GM12878 (cell line): ENCODE results near the gene TAOK2. TPM values are rescaled to one million over a fixed set of nuclear protein-coding genes. Genes with fewer than 3 reads are reported as not detected.

ENCODE experiments used
- ATAC-seq: fragments of 200-7000 bp; cut with Tn5 transposase; 3 replicates; pipeline ENCODE4 v1.9.1; 2020; ENCODE audit warnings: mild to moderate bottlenecking, moderate library complexity
- BruUV-seq: library from RNA; stranded (reverse); fragments of 400-500 nt; replicated peaks from 2 replicates; lab custom pipeline; 2021; lab: Mats Ljungman, UMichigan
- CTCF ChIA-PET: fragments of 300-600 bp; sonication (Branson Sonifier 250); formaldehyde crosslinking; extraction: SDS; loops from one replicate; lab custom pipeline; 2021; ENCODE audit warnings: inconsistent platforms; lab: Yijun Ruan, JAX
- POLR2A ChIA-PET: fragments of 350-600 bp; formaldehyde crosslinking; extraction: SDS; loops from one replicate; lab custom pipeline; 2021; ENCODE audit warnings: inconsistent platforms; lab: Charles Lee
- RAD21 ChIA-PET: fragments of 300-600 bp; sonication (Branson Sonifier 250); formaldehyde crosslinking; loops from one replicate; lab custom pipeline; 2023; ENCODE audit warnings: antibody characterized with exemption; ENCODE audit not compliant: unreplicated experiment; lab: Charles Lee
- SMC1A ChIA-PET: fragments of 300-600 bp; sonication (Branson Sonifier 250); formaldehyde crosslinking; loops from one replicate; lab custom pipeline; 2023; ENCODE audit not compliant: unreplicated experiment, uncharacterized antibody; lab: Charles Lee
- DNase-seq: peaks from one replicate; pipeline ENCODE4 v3.0.0-alpha.2; 2011; ENCODE audit warnings: low read depth, low spot score
- FAIRE-seq: peaks from 3 replicates; lab custom pipeline; 2011; peaks lifted over from hg19 to GRCh38; lab: Jason Lieb, UNC
- H2AFZ ChIP-seq: 2 replicates; pipeline ENCODE4 v1.6.0; 2011; ENCODE audit warnings: low read depth, low read length, control low read depth; ENCODE audit not compliant: control insufficient read depth
- H3K27ac ChIP-seq: 2 replicates; pipeline ENCODE4 v1.5.1; 2011; ENCODE audit warnings: control low read depth; ENCODE audit not compliant: control insufficient read depth, insufficient read depth
- H3K27me3 ChIP-seq, 2 experiments: replicated peaks in 1 of 2; 2 replicates each; pipeline versions ENCODE4 v1.6.0 to v1.6.1; 2011; ENCODE audit warnings: low read length in 1 of 2; ENCODE audit not compliant: control insufficient read depth in 2 of 2, insufficient read depth in 2 of 2
- H3K36me3 ChIP-seq, 2 experiments: 2 replicates each; pipeline ENCODE4 v1.5.1; 2011; ENCODE audit warnings: low read length in 1 of 2; ENCODE audit not compliant: control insufficient read depth in 2 of 2, insufficient read depth in 2 of 2
- H3K4me1 ChIP-seq: 2 replicates; pipeline ENCODE4 v1.6.1; 2011; ENCODE audit warnings: mild to moderate bottlenecking, low read length, moderate library complexity, mixed read lengths; ENCODE audit not compliant: control insufficient read depth, insufficient read depth
- H3K4me2 ChIP-seq: 2 replicates; pipeline ENCODE4 v1.6.0; 2011; ENCODE audit warnings: control low read depth; ENCODE audit not compliant: control insufficient read depth, insufficient read depth
- H3K4me3 ChIP-seq: fragments of 200-600 bp; sonication (generic); 2 replicates; pipeline ENCODE4 v1.5.1; 2016
- H3K79me2 ChIP-seq: 2 replicates; pipeline ENCODE4 v1.6.0; 2011; ENCODE audit warnings: low read length; ENCODE audit not compliant: control insufficient read depth, insufficient read depth
- H3K9ac ChIP-seq: 2 replicates; pipeline ENCODE4 v1.8.0; 2011; ENCODE audit warnings: low read length, control low read depth, mixed read lengths; ENCODE audit not compliant: control insufficient read depth, insufficient read depth
- H3K9me3 ChIP-seq: replicated peaks from 3 replicates; pipeline ENCODE4 v1.5.1; 2011; ENCODE audit warnings: mild to moderate bottlenecking, low read length; ENCODE audit not compliant: control insufficient read depth, insufficient read depth
- H4K20me1 ChIP-seq: 2 replicates; pipeline ENCODE4 v1.6.0; 2011; ENCODE audit not compliant: control insufficient read depth, insufficient read depth
- BHLHE40 ChIP-seq, 2 experiments: fragments of 450-650 bp in 1 of 2; IDR thresholded peaks; 2 replicates each; pipeline ENCODE4 v1.6.1; 2011 to 2017; ENCODE audit warnings: low read depth in 2 of 2, borderline replicate concordance in 1 of 2, improper control_type of control experiment in 1 of 2, low read length in 1 of 2, mild to moderate bottlenecking in 1 of 2
- E2F8 ChIP-seq: fragments of 450-650 bp; IDR thresholded peaks from 2 replicates; pipeline ENCODE4 v1.6.1; 2018; ENCODE audit warnings: mild to moderate bottlenecking, low read depth, moderate library complexity; ENCODE audit not compliant: partially characterized antibody
- EP300 ChIP-seq, 2 experiments: fragments of 150-350 bp in 1 of 2; IDR thresholded peaks; 2 replicates each; pipeline ENCODE4 v1.6.1; 2011 to 2012; ENCODE audit warnings: low read depth in 2 of 2, low read length in 2 of 2, borderline replicate concordance in 1 of 2, improper control_type of control experiment in 1 of 2, inconsistent platforms in 1 of 2; ENCODE audit not compliant: control insufficient read depth in 1 of 2
- NFYA ChIP-seq: IDR thresholded peaks from 2 replicates; pipeline ENCODE4 v1.6.1; 2011; ENCODE audit warnings: low read depth, mild to moderate bottlenecking, low read length, improper control_type of control experiment, borderline replicate concordance
- NFYB ChIP-seq: IDR thresholded peaks from 2 replicates; pipeline ENCODE4 v1.6.1; 2011; ENCODE audit warnings: low read depth, mild to moderate bottlenecking, low read length, improper control_type of control experiment, moderate library complexity; ENCODE audit not compliant: insufficient read depth
- PAX5 ChIP-seq: IDR thresholded peaks from 2 replicates; pipeline ENCODE4 v1.6.1; 2011; ENCODE audit warnings: low read depth, low read length, borderline replicate concordance
- PAX8 ChIP-seq: fragments of 450-650 bp; IDR thresholded peaks from 2 replicates; pipeline ENCODE4 v1.6.1; 2017; ENCODE audit warnings: mild to moderate bottlenecking, moderate library complexity
- RELA ChIP-seq: fragments of 450-650 bp; IDR thresholded peaks from 2 replicates; pipeline ENCODE4 v1.8.0; 2014; ENCODE audit warnings: borderline replicate concordance; ENCODE audit not compliant: partially characterized antibody
- SRF ChIP-seq, 2 experiments: IDR thresholded peaks; 2 replicates each; pipeline ENCODE4 v1.6.1; 2011; ENCODE audit warnings: low read depth in 2 of 2, low read length in 2 of 2, mild to moderate bottlenecking in 1 of 2, moderate library complexity in 1 of 2
- TAF1 ChIP-seq: IDR thresholded peaks from 2 replicates; pipeline ENCODE4 v1.6.1; 2011; ENCODE audit warnings: mild to moderate bottlenecking, low read depth, low read length, borderline replicate concordance
- TCF3 ChIP-seq: IDR thresholded peaks from 2 replicates; pipeline ENCODE4 v1.6.1; 2012; ENCODE audit warnings: low read depth, mild to moderate bottlenecking, low read length, borderline replicate concordance; ENCODE audit not compliant: insufficient read depth
- ZNF592 ChIP-seq: fragments of 450-650 bp; IDR thresholded peaks from 2 replicates; pipeline ENCODE4 v1.6.1; 2017; ENCODE audit warnings: mild to moderate bottlenecking, moderate library complexity
- WGBS: methylation state at CpG from one replicate; pipeline ENCODE4 v1.1.6; 2016; ENCODE audit warnings: low lambda C conversion rate; ENCODE audit not compliant: insufficient replicate concordance, insufficient coverage; ENCODE audit errors: missing lambda C conversion rate; 5-methylcytosine and 5-hydroxymethylcytosine counted together
- in situ Hi-C: fragments of 300-500 bp; cut with MboI; formaldehyde crosslinking; loops from 9 replicates; pipeline ENCODE4 v1.14.3; 2018; ENCODE audit warnings: mixed read lengths
- intact Hi-C: fragments of 100-400 bp; cut with micrococcal nuclease; formaldehyde crosslinking; loops from one replicate; pipeline ENCODE4 v1.14.2; 2022; ENCODE audit not compliant: unreplicated experiment
- polyA plus RNA-seq, 11 experiments: library from polyadenylated mRNA; depleted of rRNA in 4 of 11; unstranded in 6 of 11; stranded (reverse) in 5 of 11; fragments of >200 nt; fragmentation: Nextera tagmentation in 4 of 11; fragmentation: Illumina TruSeq in 1 of 11; extraction: Ambion mirVana in 4 of 11; extraction: Trizol in 1 of 11; gene quantifications; 1 replicate in 1 of 11; 2 replicates in 10 of 11; pipeline versions ENCODE4 v1.2.1 to v1.2.3, GENCODE V29; 2011 to 2016; ENCODE audit warnings: inconsistent platforms in 2 of 11, missing spikeins in 2 of 11, low read depth in 1 of 11
- total RNA-seq, 4 experiments: library from RNA; depleted of rRNA in 3 of 4; stranded (reverse); fragments of >200 nt in 3 of 4; fragmentation: Illumina TruSeq in 1 of 4; extraction: Trizol in 1 of 4; gene quantifications; 2 replicates each; pipeline versions ENCODE4 v1.2.1 to v1.2.3, GENCODE V29; 2013 to 2021
- TF ChIP-seq, protein P1 (sequence below): fragments of 450-650 bp; IDR thresholded peaks from 2 replicates; pipeline ENCODE4 v1.6.1; 2017; ENCODE audit warnings: mild to moderate bottlenecking, low read depth, inconsistent platforms; ENCODE audit not compliant: poor library complexity, severe bottlenecking

The TAOK2 gene
- total and polyA plus RNA-seq, 10 of the 15 experiments (the other 5 are each of a cell fraction or from before 2014, with no cell fraction given) = 0.14 to 40.2 (median 11.6) TPM

DNA sequence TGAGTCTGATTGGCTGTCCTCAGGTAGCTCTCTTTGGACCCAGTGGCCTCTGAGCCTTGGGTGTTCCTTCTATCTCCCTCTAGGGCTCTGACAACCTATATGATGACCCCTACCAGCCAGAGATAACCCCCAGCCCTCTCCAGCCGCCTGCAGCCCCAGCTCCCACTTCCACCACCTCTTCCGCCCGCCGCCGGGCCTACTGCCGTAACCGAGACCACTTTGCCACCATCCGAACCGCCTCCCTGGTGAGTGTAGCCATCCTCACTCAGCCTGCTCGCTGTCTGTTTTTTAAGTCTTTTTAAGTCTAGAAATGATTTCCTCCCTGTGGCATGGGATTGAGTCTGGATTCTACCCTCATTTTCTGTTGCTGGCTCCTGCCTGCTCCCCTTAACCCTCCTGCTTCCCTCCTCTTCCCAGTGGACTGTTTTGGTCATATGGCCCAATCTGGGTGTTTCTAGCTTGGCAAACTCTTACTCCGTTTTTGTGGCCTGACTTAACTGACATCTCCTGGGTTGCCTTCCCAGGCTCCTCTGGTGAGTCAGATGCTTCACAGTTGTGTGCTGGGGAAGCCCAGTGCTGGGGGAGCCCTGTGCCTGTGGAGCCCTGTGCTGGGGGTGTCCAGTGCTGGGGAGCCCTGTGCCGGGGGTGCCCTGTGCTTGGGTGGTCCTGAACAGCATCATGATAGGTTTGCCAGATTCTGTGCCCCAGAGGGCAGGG is 9.9 kb downstream of the TAOK2 start:
- intact Hi-C loops = no loop called here
- ATAC-seq = no peak
- Histone ChIP-seq H3K27ac (no peak overlapping the region), H3K27me3 (no peaks in the 10 kb centered on the region), H2AFZ (no peak overlapping the region), H3K4me1 (no peaks in the 10 kb centered on the region), H3K9ac (no peak overlapping the region), H3K79me2 (no peaks in the 10 kb centered on the region), H4K20me1 (no peaks in the 10 kb centered on the region), H3K36me3 (peaks cover 30 to 42% of the 10 kb centered on the region in 2 experiments), H3K4me3 (no peak overlapping the region), H3K4me2 (no peak overlapping the region), H3K9me3 (no peaks in the 10 kb centered on the region)
- SMC1A ChIA-PET = no interaction called here
- 89% methylated on average over 12 of the region's 12 CpGs for WGBS
- in situ Hi-C loops = no loop called here
- no peak for FAIRE-seq
- POLR2A ChIA-PET = no interaction called here
- RAD21 ChIA-PET = no interaction called here
- CTCF ChIA-PET = no interaction called here
- DNase-seq = no peak
- BruUV-seq = no TSS peak
- TF ChIP-seq BHLHE40 (IDR thresholded peaks at IDR 0.05; ENCODE audit: borderline replicate concordance in 1 of 2, low read depth in 2 of 2, low read length in 1 of 2) = no peak
- no peak for TF ChIP-seq TCF3
- no peak for TF ChIP-seq PAX5
- no peak for TF ChIP-seq EP300 (IDR thresholded peaks at IDR 0.05; ENCODE audit: borderline replicate concordance in 1 of 2, control insufficient read depth in 1 of 2, low read depth in 2 of 2, low read length in 2 of 2)
- no peak for TF ChIP-seq E2F8
- TF ChIP-seq NFYB = no peak
- TF ChIP-seq ZNF592 = no peak
- TF ChIP-seq NFYA = no peak
- no peak for TF ChIP-seq PAX8
- no peak for TF ChIP-seq RELA
- TF ChIP-seq SRF (IDR thresholded peaks at IDR 0.05; ENCODE audit: low read depth in 2 of 2, low read length in 2 of 2) = no peak
- no peak for TF ChIP-seq TAF1
- TF ChIP-seq, protein P1, sequence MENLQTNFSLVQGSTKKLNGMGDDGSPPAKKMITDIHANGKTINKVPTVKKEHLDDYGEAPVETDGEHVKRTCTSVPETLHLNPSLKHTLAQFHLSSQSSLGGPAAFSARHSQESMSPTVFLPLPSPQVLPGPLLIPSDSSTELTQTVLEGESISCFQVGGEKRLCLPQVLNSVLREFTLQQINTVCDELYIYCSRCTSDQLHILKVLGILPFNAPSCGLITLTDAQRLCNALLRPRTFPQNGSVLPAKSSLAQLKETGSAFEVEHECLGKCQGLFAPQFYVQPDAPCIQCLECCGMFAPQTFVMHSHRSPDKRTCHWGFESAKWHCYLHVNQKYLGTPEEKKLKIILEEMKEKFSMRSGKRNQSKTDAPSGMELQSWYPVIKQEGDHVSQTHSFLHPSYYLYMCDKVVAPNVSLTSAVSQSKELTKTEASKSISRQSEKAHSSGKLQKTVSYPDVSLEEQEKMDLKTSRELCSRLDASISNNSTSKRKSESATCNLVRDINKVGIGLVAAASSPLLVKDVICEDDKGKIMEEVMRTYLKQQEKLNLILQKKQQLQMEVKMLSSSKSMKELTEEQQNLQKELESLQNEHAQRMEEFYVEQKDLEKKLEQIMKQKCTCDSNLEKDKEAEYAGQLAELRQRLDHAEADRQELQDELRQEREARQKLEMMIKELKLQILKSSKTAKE = no peak
